ENCODE data around the gene DNAJB5.
A peak's percentile ranks its signal among the peaks of the same experiment; 100 is the strongest.

The DNAJB5 gene

GRCh38 chr9:34985311-34985899 is 4.1 kb upstream of the DNAJB5 start:
- peak; percentile 40 for DNase-seq

- DNase-seq: peak; percentile 9
Measured at GRCh38 chr9:34986540-34987047, 3.0 kb upstream of the DNAJB5 start.

GRCh38 chr9:34987160-34987901 is 2.2 kb upstream of the DNAJB5 start:
- peak; percentile 39 for DNase-seq

- DNase-seq: peak; percentile 21
Measured at GRCh38 chr9:34988218-34989002, 1.1 kb upstream of the DNAJB5 start.

GRCh38 chr9:34989946-34990635 is 546 bp downstream of the DNAJB5 start:
- DNase-seq: no peak

- DNase-seq: no peak
Measured at GRCh38 chr9:34990908-34991606, 1.5 kb downstream of the DNAJB5 start.

- no peak for DNase-seq
Measured at GRCh38 chr9:34991607-34992375, 2.2 kb downstream of the DNAJB5 start.

GRCh38 chr9:34992376-34992951 is 2.9 kb downstream of the DNAJB5 start:
- no peak for DNase-seq

- DNase-seq: peak; percentile 36
Measured at GRCh38 chr9:34993502-34994259, 4.1 kb downstream of the DNAJB5 start.

- peak; percentile 13 for DNase-seq
Measured at GRCh38 chr9:34994260-34994899, 4.8 kb downstream of the DNAJB5 start.

GRCh38 chr9:34994900-34995669 is 5.5 kb downstream of the DNAJB5 start:
- no peak for DNase-seq

GRCh38 chr9:34995670-34996060 is 6.1 kb downstream of the DNAJB5 start:
- no peak for DNase-seq

- DNase-seq: no peak
Measured at GRCh38 chr9:34996181-34996904, 6.8 kb downstream of the DNAJB5 start.

GRCh38 chr9:34996905-34997279 is 7.3 kb downstream of the DNAJB5 start:
- DNase-seq: no peak

GRCh38 chr9:34997379-34997781 is 7.8 kb downstream of the DNAJB5 start:
- DNase-seq: no peak

- no peak for DNase-seq
Measured at GRCh38 chr9:34998266-34998665, 8.7 kb downstream of the DNAJB5 start.

- no peak for DNase-seq
Measured at GRCh38 chr9:34999576-34999975, 10.0 kb downstream of the DNAJB5 start.

- no peak for DNase-seq
Measured at GRCh38 chr9:35000535-35001284, 11.2 kb downstream of the DNAJB5 start.
